ENCODE data around the gene NAALAD2.
"Not testable (repeated sequence)": the region's sequence is repeated elsewhere in the genome, so short reads cannot be mapped to it uniquely, and the experiment has no call there.

Gene NAALAD2

GRCh38 chr11:90134478-90135003, at the start of gene NAALAD2:
TSS of gene NAALAD2 (plus strand) at chr11:90134663. CDS start at chr11:90134759, 96 bp downstream.
- no peak for DNase-seq

- not testable (repeated sequence) for DNase-seq
Measured at GRCh38 chr11:90085650-90086049, 48.8 kb upstream of the NAALAD2 start, which contains the start of gene UBTFL1. TSS of gene UBTFL1 (plus strand) at chr11:90085950. CDS start at chr11:90085950, 0 bp downstream.

GRCh38 chr11:90088731-90089130, 45.7 kb upstream of the NAALAD2 start:
- DNase-seq: not testable (repeated sequence)

- not testable (repeated sequence) for DNase-seq
Measured at GRCh38 chr11:90095230-90095924, 39.1 kb upstream of the NAALAD2 start.

- DNase-seq: not testable (repeated sequence)
Measured at GRCh38 chr11:90098261-90098660, 36.2 kb upstream of the NAALAD2 start.

- DNase-seq: no peak
Measured at GRCh38 chr11:90100431-90100830, 34.0 kb upstream of the NAALAD2 start.

GRCh38 chr11:90113541-90113940, 20.9 kb upstream of the NAALAD2 start:
- no peak for DNase-seq

- no peak for DNase-seq
Measured at GRCh38 chr11:90120191-90120590, 14.3 kb upstream of the NAALAD2 start.

GRCh38 chr11:90124371-90124770, 10.1 kb upstream of the NAALAD2 start:
- DNase-seq: no peak

GRCh38 chr11:90124946-90125345, 9.5 kb upstream of the NAALAD2 start:
- no peak for DNase-seq

GRCh38 chr11:90133560-90134477, 644 bp upstream of the NAALAD2 start:
- no peak for DNase-seq

GRCh38 chr11:90135016-90135415, 553 bp downstream of the NAALAD2 start:
- DNase-seq: no peak

GRCh38 chr11:90148900-90149299, 14.4 kb downstream of the NAALAD2 start:
- no peak for DNase-seq

- not testable (repeated sequence) for DNase-seq
Measured at GRCh38 chr11:90166982-90167573, 32.6 kb downstream of the NAALAD2 start.

- not testable (repeated sequence) for DNase-seq
Measured at GRCh38 chr11:90167704-90168103, 33.2 kb downstream of the NAALAD2 start.

- no peak for DNase-seq
Measured at GRCh38 chr11:90168571-90168970, 34.1 kb downstream of the NAALAD2 start.

GRCh38 chr11:90171359-90171758, 36.9 kb downstream of the NAALAD2 start:
- no peak for DNase-seq

- no peak for DNase-seq
Measured at GRCh38 chr11:90176069-90176468, 41.6 kb downstream of the NAALAD2 start.

GRCh38 chr11:90178751-90179150, 44.3 kb downstream of the NAALAD2 start:
- no peak for DNase-seq

- DNase-seq: no peak
Measured at GRCh38 chr11:90179923-90180322, 45.5 kb downstream of the NAALAD2 start.

GRCh38 chr11:90187839-90188238, 53.4 kb downstream of the NAALAD2 start:
- no peak for DNase-seq

- no peak for DNase-seq
Measured at GRCh38 chr11:90189011-90189410, 54.5 kb downstream of the NAALAD2 start.

Measured in activated CD4-positive, alpha-beta T cell treated with anti-CD3 and anti-CD28 coated beads, Interleukin-2, amount 50 U/mL, for 1 hour (primary cell).